ENCODE results near the gene PZP. TPM values are rescaled to one million over a fixed set of nuclear protein-coding genes. Genes with fewer than 3 reads are reported as not detected.
"Not testable (repeated sequence)": the region's sequence is repeated elsewhere in the genome, so short reads cannot be mapped to it uniquely, and the experiment has no call there.

The PZP gene
- total and polyA plus RNA-seq, 9 of the 15 experiments (the other 6 are each of a cell fraction or from before 2014, with no cell fraction given): 0.01 TPM; not detected in 8

DNA sequence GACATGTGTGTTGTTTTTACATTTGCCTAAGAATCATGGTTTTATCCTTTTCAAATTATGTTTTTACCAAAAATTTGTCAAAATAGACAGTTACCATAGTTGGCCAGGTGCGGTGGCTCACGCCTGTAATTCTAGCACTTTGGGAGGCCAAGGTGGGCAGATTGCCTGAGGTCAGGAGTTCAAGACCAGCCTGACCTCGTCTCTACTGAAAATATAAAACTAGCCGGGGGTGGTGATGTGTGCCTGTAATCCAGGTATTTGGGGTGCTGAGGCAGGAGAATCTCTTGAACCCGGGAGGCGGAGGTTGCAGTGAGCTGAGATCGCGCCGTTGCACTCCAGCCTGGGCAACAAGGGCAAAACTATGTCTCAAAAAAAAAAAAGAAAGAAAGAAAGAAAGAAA is 12.8 kb upstream of the PZP start:
- H4K20me1 ChIP-seq (replicated peaks; ENCODE audit: control insufficient read depth, insufficient read depth, low read length); in situ Hi-C loops (cut with MboI); H3K9me1 ChIP-seq (ENCODE audit: control insufficient read depth, insufficient read depth, low read length); H3K4me1 ChIP-seq (replicated peaks in 1 of 2; ENCODE audit: control insufficient read depth in 2 of 2, insufficient read depth in 2 of 2, low read length in 2 of 2); H3K27ac ChIP-seq (ENCODE audit: extremely low read depth, low read depth, low read length); H3K36me3 ChIP-seq (ENCODE audit: control insufficient read depth, insufficient read depth, low read length); POLR2A ChIA-PET; H2AFZ ChIP-seq (ENCODE audit: low read depth, low read length); H3K79me2 ChIP-seq (ENCODE audit: control insufficient read depth, insufficient read depth, low read length); intact Hi-C loops (cut with micrococcal nuclease); H3K9ac ChIP-seq (ENCODE audit: insufficient read depth in 1 of 2, low read depth in 2 of 2, low read length in 2 of 2); ATAC-seq; CTCF ChIA-PET (ENCODE audit: low intra/inter-chr PET ratio); H3K9me3 ChIP-seq (replicated peaks; ENCODE audit: control insufficient read depth, insufficient read depth, low read depth, low read length); H3K4me2 ChIP-seq (ENCODE audit: insufficient read depth, low read length); H3K4me3 ChIP-seq; DNase-seq (ENCODE audit: extremely low read depth in 1 of 4, low spot score in 3 of 4); BruUV-seq (replicated peaks); FAIRE-seq; H3K27me3 ChIP-seq (ENCODE audit: control insufficient read depth in 2 of 2, insufficient read depth in 2 of 2, low read length in 2 of 2): not testable (repeated sequence)
- WGBS (ENCODE audit: insufficient coverage, low coverage, missing lambda C conversion rate): 11% methylated on average over 6 of the region's 9 CpGs

GRCh38 chr12:9214534-9214933 is 6.3 kb upstream of the PZP start:
- Histone ChIP-seq H3K4me3 (no peak overlapping the region), H4K20me1 (replicated peaks; ENCODE audit: control insufficient read depth, insufficient read depth, low read length) (no peaks in the 10 kb centered on the region), H3K27ac (ENCODE audit: extremely low read depth, low read depth, low read length) (no peak overlapping the region), H3K27me3 (ENCODE audit: control insufficient read depth in 2 of 2, insufficient read depth in 2 of 2, low read length in 2 of 2) (no peaks in the 10 kb centered on the region), H3K9ac (ENCODE audit: insufficient read depth in 1 of 2, low read depth in 2 of 2, low read length in 2 of 2) (no peak overlapping the region), H3K36me3 (ENCODE audit: control insufficient read depth, insufficient read depth, low read length) (no peaks in the 10 kb centered on the region), H3K4me2 (ENCODE audit: insufficient read depth, low read length) (no peak overlapping the region), H3K79me2 (ENCODE audit: control insufficient read depth, insufficient read depth, low read length) (no peaks in the 10 kb centered on the region), H3K9me1 (ENCODE audit: control insufficient read depth, insufficient read depth, low read length) (no peaks in the 10 kb centered on the region), H3K9me3 (replicated peaks; ENCODE audit: control insufficient read depth, insufficient read depth, low read depth, low read length) (no peaks in the 10 kb centered on the region), H2AFZ (ENCODE audit: low read depth, low read length) (no peak overlapping the region), H3K4me1 (replicated peaks in 1 of 2; ENCODE audit: control insufficient read depth in 2 of 2, insufficient read depth in 2 of 2, low read length in 2 of 2) (no peaks in the 10 kb centered on the region)
- in situ Hi-C loops (cut with MboI): no loop called here
- ChIA-PET POLR2A (no interaction called here), CTCF (ENCODE audit: low intra/inter-chr PET ratio) (no interaction called here)
- BruUV-seq (replicated peaks): no TSS peak
- DNase-seq (ENCODE audit: extremely low read depth in 1 of 4, low spot score in 3 of 4): no peak
- TF ChIP-seq KHSRP (IDR thresholded peaks at IDR 0.05) (no peak), HEY1 (CRISPR knock-in tag; IDR thresholded peaks at IDR 0.05; ENCODE audit: borderline replicate concordance) (no peak)
- ATAC-seq: no peak
- WGBS (ENCODE audit: insufficient coverage, low coverage, missing lambda C conversion rate): 0% methylated on average over 2 of the region's 2 CpGs
- intact Hi-C loops (cut with micrococcal nuclease): no loop called here
- no peak for FAIRE-seq
